IPS-11a (cell line): ENCODE results near the gene CACTIN.
"Not testable (repeated sequence)": the region's sequence is repeated elsewhere in the genome, so short reads cannot be mapped to it uniquely, and the experiment has no call there.

Experiments used
- H3K4me3 ChIP-seq: one replicate; pipeline ENCODE4 v1.5.1; 2013; ENCODE audit warnings: low read depth, low read length, control low read depth

The CACTIN gene

DNA sequence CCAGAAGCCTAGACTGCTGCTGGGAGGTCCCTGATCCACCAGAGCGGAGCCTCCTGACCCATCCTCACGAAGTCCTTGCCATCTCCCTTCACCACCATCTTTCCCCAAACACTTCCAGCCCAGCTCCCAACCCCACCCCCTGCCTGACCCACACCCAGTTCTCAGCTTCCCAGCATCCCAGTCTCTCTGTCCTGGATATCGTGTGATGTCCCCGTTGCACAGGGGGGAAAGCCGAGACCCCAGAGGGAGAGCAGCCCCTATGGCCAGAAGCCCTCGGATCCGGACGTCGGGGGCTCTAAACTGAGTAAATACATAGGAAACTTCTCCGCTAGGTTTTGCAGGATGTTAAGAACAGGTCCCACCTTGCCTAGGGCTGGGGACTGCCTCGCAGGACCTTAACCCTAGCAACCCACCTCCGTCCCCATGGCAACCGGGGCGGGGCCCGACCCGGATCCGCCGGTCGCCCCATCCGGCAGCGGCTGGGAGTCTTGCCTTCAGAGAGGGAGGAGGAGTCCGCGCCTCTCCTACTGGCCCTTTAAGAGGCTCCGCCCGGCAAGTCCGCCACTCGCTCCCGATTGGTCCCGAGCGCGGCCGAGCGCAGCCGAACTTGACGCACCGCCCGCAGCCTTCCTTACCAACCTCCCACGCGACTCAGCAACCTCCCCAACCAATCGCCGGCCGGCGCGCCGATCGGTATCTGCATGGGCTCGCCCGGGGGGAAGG is 54.3 kb downstream of the CACTIN start:
- no peak overlapping the region for H3K4me3 ChIP-seq

- no peak overlapping the region for H3K4me3 ChIP-seq
Measured at GRCh38 chr19:3570606-3571011, 56.0 kb downstream of the CACTIN start.

DNA sequence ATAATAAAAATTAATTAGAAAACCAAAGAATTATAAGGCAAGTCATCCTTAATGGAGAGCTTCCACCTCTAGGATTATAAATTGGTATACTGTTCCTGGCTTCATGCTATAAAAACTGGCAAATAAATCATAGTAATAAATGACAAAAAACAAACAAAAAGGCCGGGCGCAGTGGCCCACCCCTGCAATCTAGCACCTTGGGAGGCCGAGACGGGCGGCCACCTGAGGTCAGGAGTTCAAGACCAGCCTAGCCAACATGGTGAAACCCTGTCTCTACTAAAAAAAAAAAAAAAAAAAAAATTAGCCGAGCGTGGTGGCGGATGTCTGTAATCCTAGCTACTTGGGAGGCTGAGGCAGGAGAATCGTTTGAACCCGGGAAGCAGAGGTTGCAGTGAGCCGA is 56.5 kb downstream of the CACTIN start:
- not testable (repeated sequence) for H3K4me3 ChIP-seq

DNA sequence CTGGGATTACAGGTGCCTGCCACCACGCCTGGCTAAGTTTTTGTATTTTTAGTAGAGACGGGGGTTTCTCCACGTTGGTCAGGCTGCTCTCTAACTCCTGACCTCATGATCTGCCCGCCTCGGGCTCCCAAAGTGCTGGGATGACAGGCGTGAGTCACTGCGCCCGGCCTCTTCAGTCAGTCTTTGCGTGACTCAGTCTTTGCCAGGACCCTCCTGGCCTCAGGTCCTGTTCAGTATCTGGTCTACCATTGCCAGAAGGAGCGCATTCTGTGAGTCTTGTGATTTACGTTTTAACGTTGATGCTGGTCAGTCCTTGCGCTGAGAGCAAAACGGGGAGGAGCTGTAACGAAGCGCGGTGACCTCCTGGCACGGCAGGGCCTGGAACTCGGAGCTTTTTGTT is 61.5 kb downstream of the CACTIN start:
- H3K4me3 ChIP-seq: no peak overlapping the region

GRCh38 chr19:3563709-3564524 is 62.7 kb downstream of the CACTIN start:
- H3K4me3 ChIP-seq: no peak overlapping the region
